SU-DHL-6 (cell line): ENCODE results near the gene RBM27.
"Not testable (repeated sequence)": the region's sequence is repeated elsewhere in the genome, so short reads cannot be mapped to it uniquely, and the experiment has no call there.

Source experiments
- H2AFZ ChIP-seq: fragments of 200-600 bp; sonication (generic); 2 replicates; pipeline ENCODE4 v1.6.1; 2014; ENCODE audit warnings: low read depth, mild to moderate bottlenecking, moderate library complexity, mixed read lengths, antibody characterized with exemption, low read length; ENCODE audit not compliant: severe bottlenecking
- H3F3A ChIP-seq: fragments of 200-600 bp; shearing (Covaris generic); 2 replicates; pipeline ENCODE4 v1.6.0; 2016; ENCODE audit warnings: antibody characterized with exemption, mild to moderate bottlenecking; ENCODE audit not compliant: insufficient read depth
- H3K27ac ChIP-seq: fragments of 200-600 bp; sonication (generic); 2 replicates; pipeline ENCODE4 v1.5.1; 2016; ENCODE audit warnings: low read depth, mild to moderate bottlenecking, low read length, moderate library complexity, mixed read lengths
- H3K27me3 ChIP-seq: fragments of 200-600 bp; sonication (generic), shearing (Covaris generic); 2 replicates; pipeline ENCODE4 v1.6.0; 2014; ENCODE audit warnings: mild to moderate bottlenecking, low read length
- H3K36me3 ChIP-seq: fragments of 200-600 bp; sonication (generic); 2 replicates; pipeline ENCODE4 v1.6.1; 2014; ENCODE audit warnings: mild to moderate bottlenecking, low read length, mixed read lengths
- H3K4me2 ChIP-seq: fragments of 300-600, 200-600 bp; shearing (Covaris generic), sonication (generic); 2 replicates; pipeline ENCODE4 v1.6.0; 2014; ENCODE audit warnings: low read length, low read depth, mild to moderate bottlenecking; ENCODE audit not compliant: poor library complexity, severe bottlenecking
- H3K4me3 ChIP-seq: fragments of 200-600 bp; sonication (generic); 2 replicates; pipeline ENCODE4 v1.5.1; 2014; ENCODE audit warnings: antibody characterized with exemption, low read length, mild to moderate bottlenecking, mixed read lengths; ENCODE audit not compliant: insufficient read depth, poor library complexity, severe bottlenecking
- H3K79me2 ChIP-seq: fragments of 200-600 bp; sonication (generic); 2 replicates; pipeline ENCODE4 v1.6.1; 2014; ENCODE audit warnings: mild to moderate bottlenecking, low read length, moderate library complexity; ENCODE audit not compliant: insufficient read depth
- H3K9ac ChIP-seq: fragments of 200-600 bp; sonication (generic); 2 replicates; pipeline ENCODE4 v1.7.0; 2014; ENCODE audit warnings: mild to moderate bottlenecking, low read length
- H3K9me2 ChIP-seq: fragments of 200-600 bp; sonication (generic); replicated peaks from 2 replicates; pipeline ENCODE4 v1.6.1; 2014; ENCODE audit warnings: low read length; ENCODE audit not compliant: insufficient read depth
- H3K9me3 ChIP-seq: fragments of 200-600 bp; sonication (generic); 2 replicates; pipeline ENCODE4 v1.6.1; 2014; ENCODE audit warnings: low read length, mixed read lengths; ENCODE audit not compliant: insufficient read depth
- H4K20me1 ChIP-seq: fragments of 200-600 bp; sonication (generic); 2 replicates; pipeline ENCODE4 v1.6.1; 2014; ENCODE audit warnings: low read depth, mild to moderate bottlenecking, antibody characterized with exemption, low read length, moderate library complexity, mixed read lengths
- CTCF ChIP-seq: fragments of 200-600 bp; sonication (generic); IDR thresholded peaks from one replicate; pipeline ENCODE4 v1.5.1; 2017; ENCODE audit warnings: antibody characterized with exemption, mild to moderate bottlenecking, low read length, moderate library complexity; ENCODE audit not compliant: insufficient read depth, poor library complexity, severe bottlenecking
- EZH2phosphoT487 ChIP-seq: fragments of 200-600 bp; sonication (generic), shearing (Covaris generic); conservative IDR thresholded peaks from 2 replicates; pipeline ENCODE4 v1.6.1; 2018; ENCODE audit warnings: mild to moderate bottlenecking, antibody characterized with exemption, low read length, moderate library complexity, mixed read lengths

RBM27 gene

GRCh38 chr5:146165460-146165859 lies 37.9 kb upstream of the RBM27 start:
- Histone ChIP-seq H3K4me2 (no peak overlapping the region), H3K4me3 (no peak overlapping the region), H3K27ac (no peak overlapping the region), H2AFZ (no peak overlapping the region), H3K79me2 (peaks cover 7% of the 10 kb centered on the region; the same call in 1 of the 2 replicates), H3F3A (no peaks in the 10 kb centered on the region; the same call in 1 of the 2 replicates), H3K9me2 (no peaks in the 10 kb centered on the region), H3K9ac (no peak overlapping the region), H3K9me3 (no peaks in the 10 kb centered on the region), H3K27me3 (no peaks in the 10 kb centered on the region), H4K20me1 (no peaks in the 10 kb centered on the region), H3K36me3 (peaks cover 46% of the 10 kb centered on the region)
- TF ChIP-seq EZH2phosphoT487 (no peak), CTCF (no peak)

GRCh38 chr5:146165903-146166302 lies 37.5 kb upstream of the RBM27 start:
- Histone ChIP-seq H4K20me1 (no peaks in the 10 kb centered on the region), H3K9me3 (no peaks in the 10 kb centered on the region), H3F3A (no peaks in the 10 kb centered on the region; the same call in 1 of the 2 replicates), H3K4me2 (no peak overlapping the region), H3K27me3 (no peaks in the 10 kb centered on the region), H3K4me3 (no peak overlapping the region), H3K27ac (no peak overlapping the region), H2AFZ (no peak overlapping the region), H3K79me2 (peaks cover 7% of the 10 kb centered on the region; the same call in 1 of the 2 replicates), H3K9me2 (no peaks in the 10 kb centered on the region), H3K9ac (no peak overlapping the region), H3K36me3 (peaks cover 46% of the 10 kb centered on the region)
- TF ChIP-seq EZH2phosphoT487: no peak
- TF ChIP-seq CTCF: no peak

- Histone ChIP-seq H3K36me3 (peaks cover 51% of the 10 kb centered on the region), H3K4me3 (no peak overlapping the region), H3K9ac (no peak overlapping the region), H3K4me2 (no peak overlapping the region), H3K9me2 (no peaks in the 10 kb centered on the region), H3F3A (no peaks in the 10 kb centered on the region; the same call in 1 of the 2 replicates), H3K27ac (no peak overlapping the region), H3K9me3 (no peaks in the 10 kb centered on the region), H4K20me1 (peaks cover 5% of the 10 kb centered on the region; the same call in 1 of the 2 replicates), H2AFZ (no peak overlapping the region), H3K27me3 (no peaks in the 10 kb centered on the region), H3K79me2 (peaks cover 14% of the 10 kb centered on the region; the same call in 1 of the 2 replicates)
- no peak for TF ChIP-seq EZH2phosphoT487
- TF ChIP-seq CTCF: no peak
Observed at GRCh38 chr5:146169076-146169475, 34.3 kb upstream of the RBM27 start.

GRCh38 chr5:146173049-146173448 lies 30.4 kb upstream of the RBM27 start:
- H3F3A ChIP-seq, H3K9me3 ChIP-seq, H3K4me3 ChIP-seq, H3K9ac ChIP-seq, H3K27ac ChIP-seq, H2AFZ ChIP-seq, H3K9me2 ChIP-seq, H3K4me2 ChIP-seq, H3K27me3 ChIP-seq: not testable (repeated sequence)
- Histone ChIP-seq H4K20me1 (peaks cover 11% of the 10 kb centered on the region; the same call in 1 of the 2 replicates), H3K79me2 (peaks cover 20% of the 10 kb centered on the region; the same call in 1 of the 2 replicates), H3K36me3 (peaks cover 25% of the 10 kb centered on the region; the same call in 1 of the 2 replicates)
